Panc1 (cell line): ENCODE data around the gene SIGLEC15. TPM values are rescaled to one million over a fixed set of nuclear protein-coding genes. Genes with fewer than 3 reads are reported as not detected.

Experiments
- ATAC-seq: fragments of 200-7000 bp; cut with Tn5 transposase; 2 replicates; pipeline ENCODE4 v1.9.1; 2020; ENCODE audit warnings: mild to moderate bottlenecking, moderate library complexity
- BruUV-seq: library from RNA; stranded (reverse); fragments of 400-500 nt; replicated peaks from 2 replicates; lab custom pipeline; 2021; lab: Mats Ljungman, UMichigan
- CTCF ChIA-PET: fragments of 300-600 bp; sonication (Branson Sonifier 250); formaldehyde crosslinking; loops from one replicate; lab custom pipeline; 2022; ENCODE audit warnings: antibody characterized with exemption; lab: Charles Lee
- POLR2A ChIA-PET: fragments of 300-600 bp; sonication (Branson Sonifier 250); formaldehyde crosslinking; loops from one replicate; lab custom pipeline; 2022; ENCODE audit warnings: antibody characterized with exemption; lab: Charles Lee
- DNase-seq: peaks from one replicate; pipeline ENCODE4 v3.0.0-alpha.2; 2010; ENCODE audit warnings: low read depth, low spot score
- H3K27ac ChIP-seq: 2 replicates; pipeline ENCODE4 v1.5.1; 2011; ENCODE audit warnings: mild to moderate bottlenecking, low read length, inconsistent platforms
- H3K27me3 ChIP-seq: fragments of 200-500 bp; sonication (Bioruptor generic); 2 replicates; pipeline ENCODE4 v1.6.0; 2014; ENCODE audit warnings: low read length, inconsistent platforms; ENCODE audit not compliant: control insufficient read depth, insufficient read depth
- H3K36me3 ChIP-seq: fragments of 200-500 bp; sonication (Bioruptor generic); 2 replicates; pipeline ENCODE4 v1.5.1; 2014; ENCODE audit warnings: inconsistent platforms, mild to moderate bottlenecking, low read length, moderate library complexity; ENCODE audit not compliant: control insufficient read depth, insufficient read depth
- H3K4me1 ChIP-seq: 2 replicates; pipeline ENCODE4 v1.5.1; 2011; ENCODE audit warnings: inconsistent platforms, mild to moderate bottlenecking, low read length, moderate library complexity; ENCODE audit not compliant: control insufficient read depth, insufficient read depth
- H3K4me3 ChIP-seq, 2 experiments: 2 replicates each; pipeline ENCODE4 v1.5.1; 2011 to 2012; ENCODE audit warnings: low read depth in 2 of 2, low read length in 2 of 2, mild to moderate bottlenecking in 2 of 2, inconsistent platforms in 1 of 2, moderate library complexity in 1 of 2
- H3K9me3 ChIP-seq: fragments of 200-500 bp; sonication (Bioruptor generic); 2 replicates; pipeline ENCODE4 v1.5.1; 2014; ENCODE audit warnings: low read depth, mild to moderate bottlenecking, inconsistent platforms, low read length, moderate library complexity; ENCODE audit not compliant: control insufficient read depth, insufficient read depth
- POLR2AphosphoS5 ChIP-seq: IDR thresholded peaks from 2 replicates; pipeline ENCODE4 v1.6.1; 2012; ENCODE audit warnings: mild to moderate bottlenecking, low read depth, low read length, moderate library complexity
- SIN3A ChIP-seq: IDR thresholded peaks from 2 replicates; pipeline ENCODE4 v1.6.1; 2012; ENCODE audit warnings: low read depth, mild to moderate bottlenecking, low read length, moderate library complexity, borderline replicate concordance; ENCODE audit not compliant: insufficient read depth
- TCF7L2 ChIP-seq: IDR thresholded peaks from 2 replicates; pipeline ENCODE4 v1.6.1; 2011; ENCODE audit warnings: mild to moderate bottlenecking, low read depth, low read length, inconsistent platforms
- in situ Hi-C: cut with HindIII; loops from 2 replicates; pipeline ENCODE4 v1.10.0; 2016; ENCODE audit warnings: low sequenced_read_pairs, low pct_unique_long_range_greater_than_20kb
- intact Hi-C: fragments of 100-400 bp; cut with micrococcal nuclease; formaldehyde crosslinking; loops from one replicate; pipeline ENCODE4 v1.10.0; 2022; ENCODE audit not compliant: unreplicated experiment
- total RNA-seq: library from RNA; stranded (reverse); gene quantifications from one replicate; pipeline ENCODE4 v1.2.1, GENCODE V29; 2021; ENCODE audit not compliant: unreplicated experiment
- TF ChIP-seq, protein P1 (sequence below): fragments of 450-650 bp; IDR thresholded peaks from 2 replicates; pipeline ENCODE4 v1.5.1; 2017; ENCODE audit warnings: mild to moderate bottlenecking
- TF ChIP-seq, protein P2 (sequence below), 2 experiments: IDR thresholded peaks; 2 replicates each; pipeline ENCODE4 v1.6.1; 2011 to 2012; ENCODE audit warnings: low read depth in 2 of 2, control low read depth in 1 of 2, low read length in 1 of 2, mild to moderate bottlenecking in 1 of 2, moderate library complexity in 1 of 2; ENCODE audit not compliant: insufficient read depth in 1 of 2

The SIGLEC15 gene
- total RNA-seq, 1 experiment from 2014 or later: 0.23 TPM

DNA sequence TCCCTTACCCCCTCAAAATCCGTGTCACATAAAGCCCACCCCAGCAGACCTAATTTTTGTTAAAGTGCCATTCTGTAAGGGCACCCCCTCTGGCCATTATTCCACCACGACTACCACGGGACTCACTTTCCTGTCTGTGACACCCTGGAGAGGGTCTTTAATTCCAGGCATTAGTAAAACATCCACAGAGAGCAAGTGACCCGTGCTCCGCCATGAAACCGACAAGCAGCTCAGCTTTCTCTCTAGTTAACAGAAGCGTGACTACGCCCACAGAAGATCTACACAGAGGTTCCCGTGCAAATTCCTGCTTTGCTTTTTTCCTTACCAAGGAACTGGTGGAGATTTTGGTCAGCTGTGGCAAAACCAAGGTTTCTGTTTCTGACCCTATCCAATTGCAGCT lies 4.4 kb downstream of the SIGLEC15 start:
- Histone ChIP-seq H3K27ac (no peak overlapping the region), H3K36me3 (no peaks in the 10 kb centered on the region), H3K4me1 (no peaks in the 10 kb centered on the region; the same call in 1 of the 2 replicates), H3K9me3 (no peaks in the 10 kb centered on the region), H3K27me3 (no peaks in the 10 kb centered on the region), H3K4me3 (no peak overlapping the region)
- in situ Hi-C loops (no loop called here), intact Hi-C loops (no loop called here)
- ChIA-PET CTCF (interaction anchor here (0.7 kb wide), 1 partner anchor 35 kb away, joined by 3 read pairs; no protein-coding TSS in a partner anchor), POLR2A (no interaction called here)
- ATAC-seq (no peak), DNase-seq (no peak)
- TF ChIP-seq, protein P1, sequence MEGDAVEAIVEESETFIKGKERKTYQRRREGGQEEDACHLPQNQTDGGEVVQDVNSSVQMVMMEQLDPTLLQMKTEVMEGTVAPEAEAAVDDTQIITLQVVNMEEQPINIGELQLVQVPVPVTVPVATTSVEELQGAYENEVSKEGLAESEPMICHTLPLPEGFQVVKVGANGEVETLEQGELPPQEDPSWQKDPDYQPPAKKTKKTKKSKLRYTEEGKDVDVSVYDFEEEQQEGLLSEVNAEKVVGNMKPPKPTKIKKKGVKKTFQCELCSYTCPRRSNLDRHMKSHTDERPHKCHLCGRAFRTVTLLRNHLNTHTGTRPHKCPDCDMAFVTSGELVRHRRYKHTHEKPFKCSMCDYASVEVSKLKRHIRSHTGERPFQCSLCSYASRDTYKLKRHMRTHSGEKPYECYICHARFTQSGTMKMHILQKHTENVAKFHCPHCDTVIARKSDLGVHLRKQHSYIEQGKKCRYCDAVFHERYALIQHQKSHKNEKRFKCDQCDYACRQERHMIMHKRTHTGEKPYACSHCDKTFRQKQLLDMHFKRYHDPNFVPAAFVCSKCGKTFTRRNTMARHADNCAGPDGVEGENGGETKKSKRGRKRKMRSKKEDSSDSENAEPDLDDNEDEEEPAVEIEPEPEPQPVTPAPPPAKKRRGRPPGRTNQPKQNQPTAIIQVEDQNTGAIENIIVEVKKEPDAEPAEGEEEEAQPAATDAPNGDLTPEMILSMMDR: no peak
- TF ChIP-seq TCF7L2 (no peak), SIN3A (no peak), POLR2AphosphoS5 (no peak)
- TF ChIP-seq, protein P2, sequence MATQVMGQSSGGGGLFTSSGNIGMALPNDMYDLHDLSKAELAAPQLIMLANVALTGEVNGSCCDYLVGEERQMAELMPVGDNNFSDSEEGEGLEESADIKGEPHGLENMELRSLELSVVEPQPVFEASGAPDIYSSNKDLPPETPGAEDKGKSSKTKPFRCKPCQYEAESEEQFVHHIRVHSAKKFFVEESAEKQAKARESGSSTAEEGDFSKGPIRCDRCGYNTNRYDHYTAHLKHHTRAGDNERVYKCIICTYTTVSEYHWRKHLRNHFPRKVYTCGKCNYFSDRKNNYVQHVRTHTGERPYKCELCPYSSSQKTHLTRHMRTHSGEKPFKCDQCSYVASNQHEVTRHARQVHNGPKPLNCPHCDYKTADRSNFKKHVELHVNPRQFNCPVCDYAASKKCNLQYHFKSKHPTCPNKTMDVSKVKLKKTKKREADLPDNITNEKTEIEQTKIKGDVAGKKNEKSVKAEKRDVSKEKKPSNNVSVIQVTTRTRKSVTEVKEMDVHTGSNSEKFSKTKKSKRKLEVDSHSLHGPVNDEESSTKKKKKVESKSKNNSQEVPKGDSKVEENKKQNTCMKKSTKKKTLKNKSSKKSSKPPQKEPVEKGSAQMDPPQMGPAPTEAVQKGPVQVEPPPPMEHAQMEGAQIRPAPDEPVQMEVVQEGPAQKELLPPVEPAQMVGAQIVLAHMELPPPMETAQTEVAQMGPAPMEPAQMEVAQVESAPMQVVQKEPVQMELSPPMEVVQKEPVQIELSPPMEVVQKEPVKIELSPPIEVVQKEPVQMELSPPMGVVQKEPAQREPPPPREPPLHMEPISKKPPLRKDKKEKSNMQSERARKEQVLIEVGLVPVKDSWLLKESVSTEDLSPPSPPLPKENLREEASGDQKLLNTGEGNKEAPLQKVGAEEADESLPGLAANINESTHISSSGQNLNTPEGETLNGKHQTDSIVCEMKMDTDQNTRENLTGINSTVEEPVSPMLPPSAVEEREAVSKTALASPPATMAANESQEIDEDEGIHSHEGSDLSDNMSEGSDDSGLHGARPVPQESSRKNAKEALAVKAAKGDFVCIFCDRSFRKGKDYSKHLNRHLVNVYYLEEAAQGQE (IDR thresholded peaks at IDR 0.05; ENCODE audit: insufficient read depth in 1 of 2, low read depth in 2 of 2, low read length in 1 of 2): no peak
- no TSS peak for BruUV-seq

DNA sequence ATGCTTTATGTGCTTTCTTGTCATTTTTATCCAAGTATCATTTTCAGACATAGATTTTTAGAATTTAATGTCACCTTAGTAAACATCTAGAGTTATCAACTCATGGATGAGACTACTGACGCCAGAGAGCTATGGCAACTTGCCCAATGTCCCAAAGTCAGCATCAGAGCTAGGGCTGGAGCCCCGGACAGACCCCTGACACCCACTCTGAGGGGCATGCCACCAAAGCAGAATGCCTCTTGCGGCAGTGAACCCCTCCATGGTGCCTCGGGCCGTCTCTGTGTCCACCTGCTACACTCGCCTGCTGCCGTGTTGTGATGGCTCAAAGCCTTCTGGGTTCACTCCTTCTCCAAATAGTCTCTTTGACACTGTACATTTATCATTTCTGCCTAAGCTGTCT lies 5.4 kb downstream of the SIGLEC15 start:
- TF ChIP-seq POLR2AphosphoS5: no peak
- TF ChIP-seq, protein P1: no peak
- TF ChIP-seq, protein P2 (IDR thresholded peaks at IDR 0.05; ENCODE audit: insufficient read depth in 1 of 2, low read depth in 2 of 2, low read length in 1 of 2): no peak
- no peak for TF ChIP-seq TCF7L2
- TF ChIP-seq SIN3A: no peak
- ChIA-PET POLR2A (no interaction called here), CTCF (no interaction called here)
- Histone ChIP-seq H3K9me3 (no peaks in the 10 kb centered on the region), H3K4me1 (no peaks in the 10 kb centered on the region; the same call in 1 of the 2 replicates), H3K36me3 (no peaks in the 10 kb centered on the region), H3K27me3 (no peaks in the 10 kb centered on the region), H3K4me3 (no peak overlapping the region), H3K27ac (no peak overlapping the region)
- in situ Hi-C loops: no loop called here
- no TSS peak for BruUV-seq
- no peak for DNase-seq
- intact Hi-C loops: no loop called here
- no peak for ATAC-seq
